Thyroid gland (tissue), 4 donors: ENCODE results near the gene CLCN2. TPM values are rescaled to one million over a fixed set of nuclear protein-coding genes. Genes with fewer than 3 reads are reported as not detected.
A peak's percentile ranks its signal among the peaks of the same experiment; 100 is the strongest.

Source experiments
- DNase-seq, 2 donors: peaks; one replicate each; pipeline ENCODE4 v3.0.0-alpha.2; 2019
- H3K27ac ChIP-seq, 3 donors: fragments of 200-600 bp; sonication (generic); 1 replicate in 2 of 3; 2 replicates in 1 of 3; pipeline ENCODE4 v1.5.1; 2016 to 2019; ENCODE audit warnings: mild to moderate bottlenecking in 1 of 3, moderate library complexity in 1 of 3
- H3K27me3 ChIP-seq: fragments of 200-600 bp; sonication (generic); one replicate; pipeline ENCODE4 v1.5.1; 2019
- H3K36me3 ChIP-seq, 2 donors: fragments of 200-600 bp; sonication (generic); one replicate each; pipeline ENCODE4 v1.5.1; 2016 to 2019
- H3K4me1 ChIP-seq, 2 donors: fragments of 200-600 bp; sonication (generic); one replicate each; pipeline ENCODE4 v1.5.1; 2017 to 2019
- H3K4me3 ChIP-seq, 3 donors: fragments of 200-600 bp; sonication (generic); replicated peaks in 1 of 3; 1 replicate in 2 of 3; 2 replicates in 1 of 3; pipeline ENCODE4 v1.5.1; 2016; ENCODE audit warnings: mild to moderate bottlenecking in 1 of 3
- H3K9me3 ChIP-seq: fragments of 200-600 bp; sonication (generic); one replicate; pipeline ENCODE4 v1.5.1; 2017
- POLR2A ChIP-seq, 2 donors: fragments of 450-650 bp; IDR thresholded peaks; one replicate each; pipeline ENCODE4 v1.6.1; 2017; ENCODE audit warnings: antibody characterized with exemption in 2 of 2, mild to moderate bottlenecking in 2 of 2, moderate library complexity in 1 of 2
- WGBS, 2 donors: methylation state at CpG; one replicate each; pipeline ENCODE4 v1.1.5; 2017; 5-methylcytosine and 5-hydroxymethylcytosine counted together
- intact Hi-C: fragments of 100-400 bp; cut with DNase I; formaldehyde crosslinking; loops from one replicate; pipeline ENCODE4 v1.15.1; 2023
- total RNA-seq, 4 donors: library from RNA; depleted of rRNA; stranded (reverse); fragments of >200 nt; gene quantifications; one replicate each; pipeline ENCODE4 v1.2.3, GENCODE V29; 2016
- TF ChIP-seq, protein P1 (sequence below), 6 experiments: fragments of 200-600 bp in 3 of 6; fragments of 450-650 bp in 3 of 6; sonication (generic) in 3 of 6; IDR thresholded peaks; one replicate each; pipeline ENCODE4 v1.5.1; 2016 to 2019; ENCODE audit warnings: antibody characterized with exemption in 6 of 6, mild to moderate bottlenecking in 2 of 6, inconsistent platforms in 1 of 6, moderate library complexity in 1 of 6

CLCN2 gene
- total RNA-seq, 4 donors from 2014 or later = 4.3 to 7.6 (median 5.2) TPM

DNA sequence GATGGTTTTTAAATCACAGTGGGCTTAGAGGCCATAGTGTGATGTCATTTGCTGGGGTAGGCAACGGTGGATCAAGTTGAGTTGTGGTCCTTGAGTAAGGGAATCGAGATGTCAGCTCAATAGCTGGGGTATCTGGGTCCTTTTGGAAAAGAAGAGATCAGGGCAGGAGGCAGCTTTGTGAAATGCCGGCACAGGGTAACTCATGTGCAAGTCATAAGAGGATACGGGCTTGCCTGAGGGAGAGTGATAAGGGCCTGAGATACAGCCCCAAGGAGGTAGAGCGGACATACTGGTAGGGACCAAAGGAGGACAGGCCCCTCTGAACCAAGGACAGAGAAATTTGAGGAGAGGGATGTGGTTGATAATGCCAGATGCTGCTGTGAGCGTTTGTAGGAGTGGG lies 28.2 kb downstream of the CLCN2 start:
- intact Hi-C loops = no loop called here
- Histone ChIP-seq H3K27me3 (no peaks in the 10 kb centered on the region), H3K9me3 (no peaks in the 10 kb centered on the region), H3K4me1 (peaks cover 19% of the 10 kb centered on the region in 2 donors), H3K4me3 (no peak overlapping the region), H3K36me3 (peaks cover 66 to 70% of the 10 kb centered on the region in 2 donors), H3K27ac (no peak overlapping the region)
- TF ChIP-seq POLR2A (IDR thresholded peaks at IDR 0.05) = no peak
- TF ChIP-seq, protein P1, sequence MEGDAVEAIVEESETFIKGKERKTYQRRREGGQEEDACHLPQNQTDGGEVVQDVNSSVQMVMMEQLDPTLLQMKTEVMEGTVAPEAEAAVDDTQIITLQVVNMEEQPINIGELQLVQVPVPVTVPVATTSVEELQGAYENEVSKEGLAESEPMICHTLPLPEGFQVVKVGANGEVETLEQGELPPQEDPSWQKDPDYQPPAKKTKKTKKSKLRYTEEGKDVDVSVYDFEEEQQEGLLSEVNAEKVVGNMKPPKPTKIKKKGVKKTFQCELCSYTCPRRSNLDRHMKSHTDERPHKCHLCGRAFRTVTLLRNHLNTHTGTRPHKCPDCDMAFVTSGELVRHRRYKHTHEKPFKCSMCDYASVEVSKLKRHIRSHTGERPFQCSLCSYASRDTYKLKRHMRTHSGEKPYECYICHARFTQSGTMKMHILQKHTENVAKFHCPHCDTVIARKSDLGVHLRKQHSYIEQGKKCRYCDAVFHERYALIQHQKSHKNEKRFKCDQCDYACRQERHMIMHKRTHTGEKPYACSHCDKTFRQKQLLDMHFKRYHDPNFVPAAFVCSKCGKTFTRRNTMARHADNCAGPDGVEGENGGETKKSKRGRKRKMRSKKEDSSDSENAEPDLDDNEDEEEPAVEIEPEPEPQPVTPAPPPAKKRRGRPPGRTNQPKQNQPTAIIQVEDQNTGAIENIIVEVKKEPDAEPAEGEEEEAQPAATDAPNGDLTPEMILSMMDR (IDR thresholded peaks at IDR 0.05) = no peak
- no peak for DNase-seq
- WGBS, 2 donors = 86 to 89% methylated on average over 6 of the region's 6 CpGs

DNA sequence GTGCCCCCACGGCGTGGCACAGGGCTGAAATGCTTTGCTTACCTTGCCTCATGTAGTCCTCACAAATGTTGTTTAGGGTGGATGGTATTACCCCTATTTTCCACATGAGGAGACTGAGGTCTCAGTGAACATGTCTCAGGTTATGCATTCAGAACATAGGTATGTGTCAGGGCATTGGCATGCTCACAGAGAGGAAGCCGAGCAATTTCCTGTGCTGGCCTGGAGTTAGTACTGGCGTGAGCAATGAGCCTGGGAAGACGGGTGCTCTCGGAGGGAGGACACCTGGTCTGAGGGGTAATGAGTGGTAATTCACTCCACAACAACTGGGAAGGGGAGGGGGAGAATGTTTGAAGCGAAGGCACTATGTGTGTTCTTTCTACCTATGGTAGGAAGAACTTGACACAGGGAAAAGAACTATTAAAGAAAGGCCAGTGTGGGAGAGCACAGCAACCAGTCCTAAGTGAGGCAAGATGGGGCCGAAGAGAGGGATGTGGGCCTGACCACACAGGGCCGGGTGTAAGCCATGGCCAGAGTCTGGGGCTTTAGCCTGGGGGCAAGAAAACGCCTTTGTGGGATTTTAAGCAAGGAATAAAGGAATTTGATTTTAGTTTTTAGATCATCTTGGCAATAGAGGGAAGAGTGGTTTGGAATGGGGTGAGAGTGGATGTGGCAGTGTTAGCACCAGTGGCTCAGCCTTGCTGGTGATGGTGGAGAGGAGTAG lies 28.9 kb downstream of the CLCN2 start:
- TF ChIP-seq, protein P1 (IDR thresholded peaks at IDR 0.05) = no peak
- no peak for TF ChIP-seq POLR2A (IDR thresholded peaks at IDR 0.05)
- WGBS, 2 donors = 87 to 89% methylated on average over 10 of the region's 10 CpGs
- Histone ChIP-seq H3K27me3 (no peaks in the 10 kb centered on the region), H3K27ac (peak overlapping the region in 1 of 3 donors; percentile 35), H3K4me3 (no peak overlapping the region), H3K36me3 (peaks cover 73 to 77% of the 10 kb centered on the region in 2 donors), H3K4me1 (peaks cover 13% of the 10 kb centered on the region in 2 donors), H3K9me3 (no peaks in the 10 kb centered on the region)
- DNase-seq = no peak
- intact Hi-C loops = no loop called here

DNA sequence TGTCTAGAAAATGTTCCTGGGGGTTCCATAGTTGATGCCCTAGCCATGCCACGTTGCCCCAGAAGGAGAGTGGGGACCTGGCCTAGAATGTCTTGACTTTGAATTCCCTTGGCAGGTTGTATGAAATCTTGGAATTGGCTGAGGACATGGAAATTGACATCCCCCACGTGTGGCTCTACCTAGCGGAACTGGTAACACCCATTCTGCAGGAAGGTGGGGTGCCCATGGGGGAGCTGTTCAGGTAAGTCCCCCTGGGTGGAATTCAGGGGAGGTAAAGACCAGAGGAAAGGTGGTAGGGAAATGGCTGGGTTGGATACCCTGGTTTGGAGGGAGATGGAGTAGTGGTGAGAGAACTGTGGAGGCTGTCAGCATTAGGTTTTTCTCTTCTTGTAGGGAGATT lies 32.9 kb downstream of the CLCN2 start:
- Histone ChIP-seq H3K4me1 (no peaks in the 10 kb centered on the region), H3K27ac (no peak overlapping the region), H3K9me3 (no peaks in the 10 kb centered on the region), H3K4me3 (no peak overlapping the region), H3K27me3 (no peaks in the 10 kb centered on the region), H3K36me3 (peaks cover 98 to 100% of the 10 kb centered on the region in 2 donors)
- 46 to 54% methylated on average over 3 of the region's 3 CpGs for WGBS, 2 donors
- no peak for DNase-seq
- intact Hi-C loops = no loop called here
- TF ChIP-seq, protein P1 (IDR thresholded peaks at IDR 0.05) = no peak
- TF ChIP-seq POLR2A (IDR thresholded peaks at IDR 0.05) = no peak

DNA sequence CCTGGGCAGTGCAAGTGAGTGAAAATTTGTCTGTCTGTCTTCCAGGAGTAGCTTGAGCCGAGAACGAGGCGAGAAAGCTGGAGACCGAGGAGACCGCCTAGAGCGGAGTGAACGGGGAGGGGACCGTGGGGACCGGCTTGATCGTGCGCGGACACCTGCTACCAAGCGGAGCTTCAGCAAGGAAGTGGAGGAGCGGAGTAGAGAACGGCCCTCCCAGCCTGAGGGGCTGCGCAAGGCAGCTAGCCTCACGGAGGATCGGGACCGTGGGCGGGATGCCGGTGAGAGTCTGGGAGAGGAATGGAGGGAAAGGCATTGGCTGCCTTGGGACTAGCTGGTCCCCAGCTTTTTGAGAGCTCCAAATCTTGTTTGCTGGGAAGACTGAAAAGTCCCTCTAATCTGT lies 34.2 kb downstream of the CLCN2 start:
- intact Hi-C loops = no loop called here

More for the DNA sequence above, 34.2 kb downstream of the CLCN2 start:
- 93 to 96% methylated on average over 21 of the region's 21 CpGs for WGBS, 2 donors
- no peak overlapping the region for H3K27ac ChIP-seq
- no peak overlapping the region for H3K4me3 ChIP-seq
- no peaks in the 10 kb centered on the region for H3K9me3 ChIP-seq
- peaks cover 100% of the 10 kb centered on the region in 2 donors for H3K36me3 ChIP-seq
- H3K4me1 ChIP-seq = peaks cover 0 to 5% of the 10 kb centered on the region in 2 donors
- TF ChIP-seq, protein P1 (IDR thresholded peaks at IDR 0.05) = no peak
- TF ChIP-seq POLR2A (IDR thresholded peaks at IDR 0.05) = no peak
- no peak for DNase-seq
- H3K27me3 ChIP-seq = no peaks in the 10 kb centered on the region
